Colonic mucosa (tissue), 4 donors: ENCODE results near the gene FAIM. TPM values are rescaled to one million over a fixed set of nuclear protein-coding genes. Genes with fewer than 3 reads are reported as not detected.
"Not testable (repeated sequence)": the region's sequence is repeated elsewhere in the genome, so short reads cannot be mapped to it uniquely, and the experiment has no call there.

Source experiments
- DNase-seq: peaks from one replicate; pipeline ENCODE4 v3.0.0-alpha.2; 2020
- H3K27ac ChIP-seq: fragments of 200-600 bp; one replicate; pipeline ENCODE4 v1.8.0; 2021
- H3K27me3 ChIP-seq: fragments of 200-600 bp; one replicate; pipeline ENCODE4 v1.8.0; 2021
- H3K36me3 ChIP-seq: fragments of 200-600 bp; one replicate; pipeline ENCODE4 v1.8.0; 2021
- H3K4me1 ChIP-seq: fragments of 200-600 bp; one replicate; pipeline ENCODE4 v1.8.0; 2021; ENCODE audit warnings: mild to moderate bottlenecking
- H3K4me3 ChIP-seq: fragments of 200-600 bp; one replicate; pipeline ENCODE4 v1.8.0; 2021
- H3K9ac ChIP-seq, 2 donors: one replicate each; pipeline ENCODE4 v1.7.0; 2013; ENCODE audit warnings: control low read depth in 2 of 2, low read depth in 2 of 2, low read length in 2 of 2
- H3K9me3 ChIP-seq: fragments of 200-600 bp; one replicate; pipeline ENCODE4 v1.8.0; 2021
- intact Hi-C: fragments of 100-400 bp; cut with DNase I; formaldehyde crosslinking; loops from one replicate; pipeline ENCODE4 v1.14.1; 2022
- total RNA-seq, 2 donors: library from RNA; stranded (reverse); fragmentation: NEBNext Ultra II Directional in 1 of 2; extraction: Animal tissue kit (Norgen Biotek cat#: 25700) in 1 of 2; gene quantifications; one replicate each; pipeline ENCODE4 v1.2.1, GENCODE V29; 2021
- TF ChIP-seq, protein P1 (sequence below): fragments of 200-600 bp; IDR thresholded peaks from one replicate; pipeline ENCODE4 v1.8.0; 2022; ENCODE audit warnings: antibody characterized with exemption, mild to moderate bottlenecking
- donor health status: healthy.
- donor health status: DM: no; HTN: no; CAD: no.
- donor health status: DM: no; HTN: no; CAD: no.

FAIM gene
- total RNA-seq, 2 donors from 2014 or later = 4.4 to 7.0 TPM

DNA sequence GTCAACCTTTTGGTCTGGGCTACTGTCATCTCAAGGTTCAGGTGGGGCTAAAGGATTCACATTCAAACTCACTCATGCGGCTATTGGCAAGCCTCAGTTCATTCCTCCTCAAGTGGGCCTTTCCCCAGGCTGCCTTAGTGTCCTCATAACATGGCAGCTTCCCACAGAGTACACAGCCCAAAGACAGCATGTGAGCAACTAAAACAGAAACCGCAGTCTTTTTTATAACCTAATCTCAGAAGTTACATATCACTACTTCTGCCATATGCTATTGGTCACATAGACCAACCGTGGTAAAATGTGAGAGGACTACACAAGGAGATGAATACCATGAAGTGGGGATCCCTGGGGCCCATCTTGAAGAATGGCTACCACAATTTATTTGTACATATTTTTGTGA, 10.0 kb upstream of the FAIM start:
- Histone ChIP-seq H3K9ac (no peak overlapping the region), H3K27ac (no peak overlapping the region), H3K27me3 (no peaks in the 10 kb centered on the region), H3K4me3 (no peak overlapping the region), H3K9me3 (no peaks in the 10 kb centered on the region), H3K36me3 (no peaks in the 10 kb centered on the region), H3K4me1 (no peaks in the 10 kb centered on the region)
- no peak for DNase-seq
- intact Hi-C loops = loop anchor here (5.0 to 10.0 kb wide), 2 partner anchors 99 to 236 kb away; partner anchors contain the start of gene PIK3CB
- TF ChIP-seq, protein P1, sequence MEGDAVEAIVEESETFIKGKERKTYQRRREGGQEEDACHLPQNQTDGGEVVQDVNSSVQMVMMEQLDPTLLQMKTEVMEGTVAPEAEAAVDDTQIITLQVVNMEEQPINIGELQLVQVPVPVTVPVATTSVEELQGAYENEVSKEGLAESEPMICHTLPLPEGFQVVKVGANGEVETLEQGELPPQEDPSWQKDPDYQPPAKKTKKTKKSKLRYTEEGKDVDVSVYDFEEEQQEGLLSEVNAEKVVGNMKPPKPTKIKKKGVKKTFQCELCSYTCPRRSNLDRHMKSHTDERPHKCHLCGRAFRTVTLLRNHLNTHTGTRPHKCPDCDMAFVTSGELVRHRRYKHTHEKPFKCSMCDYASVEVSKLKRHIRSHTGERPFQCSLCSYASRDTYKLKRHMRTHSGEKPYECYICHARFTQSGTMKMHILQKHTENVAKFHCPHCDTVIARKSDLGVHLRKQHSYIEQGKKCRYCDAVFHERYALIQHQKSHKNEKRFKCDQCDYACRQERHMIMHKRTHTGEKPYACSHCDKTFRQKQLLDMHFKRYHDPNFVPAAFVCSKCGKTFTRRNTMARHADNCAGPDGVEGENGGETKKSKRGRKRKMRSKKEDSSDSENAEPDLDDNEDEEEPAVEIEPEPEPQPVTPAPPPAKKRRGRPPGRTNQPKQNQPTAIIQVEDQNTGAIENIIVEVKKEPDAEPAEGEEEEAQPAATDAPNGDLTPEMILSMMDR = no peak

DNA sequence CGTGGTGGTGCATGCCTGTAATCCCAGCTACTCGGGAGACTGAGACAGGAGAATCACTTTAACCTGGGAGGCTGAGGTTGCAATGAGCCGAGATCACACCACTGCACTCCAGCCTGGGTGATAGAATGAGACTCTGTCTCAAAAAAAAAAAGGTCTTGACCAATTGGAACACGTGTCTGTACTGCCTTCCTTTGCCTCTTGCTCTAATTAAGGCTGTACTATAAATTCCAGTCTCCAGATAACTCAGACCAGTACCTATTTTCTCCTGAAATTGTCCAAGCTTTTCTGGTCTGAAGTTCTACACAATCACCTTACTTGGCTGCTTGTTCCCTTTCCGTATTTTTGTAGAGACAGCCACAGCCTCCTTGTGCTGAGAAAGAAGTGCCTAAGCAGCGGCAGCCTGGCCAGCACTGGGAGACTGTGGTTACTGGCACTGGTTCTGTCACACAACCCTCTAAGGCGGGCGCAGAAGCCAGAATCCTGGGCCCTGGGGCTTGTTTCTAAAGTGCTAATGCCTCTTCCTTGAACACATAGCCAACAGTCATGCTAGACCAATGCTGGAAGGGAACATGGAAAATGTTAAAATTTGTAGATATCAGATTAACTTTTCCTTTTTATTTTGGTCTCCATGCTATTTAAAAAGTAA, 8.3 kb upstream of the FAIM start:
- H3K27me3 ChIP-seq = no peaks in the 10 kb centered on the region
- no peak for DNase-seq
- H3K36me3 ChIP-seq = no peaks in the 10 kb centered on the region
- TF ChIP-seq, protein P1 = no peak
- no peak overlapping the region for H3K4me3 ChIP-seq
- H3K4me1 ChIP-seq = no peaks in the 10 kb centered on the region
- intact Hi-C loops = no loop called here
- no peak overlapping the region for H3K9ac ChIP-seq
- H3K9me3 ChIP-seq = no peaks in the 10 kb centered on the region
- H3K27ac ChIP-seq = no peak overlapping the region

DNA sequence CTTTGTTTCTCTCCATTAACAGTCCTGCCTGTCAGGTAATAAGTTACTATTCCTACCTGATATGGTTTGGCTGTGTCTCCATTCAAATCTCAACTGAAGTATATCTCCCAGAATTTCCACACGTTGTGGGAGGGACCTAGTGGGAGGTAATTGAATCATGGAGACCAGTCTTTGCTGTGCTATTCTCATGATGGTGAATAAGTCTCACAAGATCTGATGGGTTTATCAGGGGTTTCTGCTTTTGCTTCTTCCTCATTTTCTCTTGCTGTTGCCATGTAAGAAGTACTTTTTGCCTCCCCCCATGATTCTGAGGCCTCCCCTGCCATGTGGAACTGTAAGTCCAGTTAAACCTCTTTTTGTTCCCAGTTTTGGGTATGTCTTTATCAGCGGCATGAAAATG, 6.9 kb upstream of the FAIM start:
- intact Hi-C loops, H3K9me3 ChIP-seq: not testable (repeated sequence)

DNA sequence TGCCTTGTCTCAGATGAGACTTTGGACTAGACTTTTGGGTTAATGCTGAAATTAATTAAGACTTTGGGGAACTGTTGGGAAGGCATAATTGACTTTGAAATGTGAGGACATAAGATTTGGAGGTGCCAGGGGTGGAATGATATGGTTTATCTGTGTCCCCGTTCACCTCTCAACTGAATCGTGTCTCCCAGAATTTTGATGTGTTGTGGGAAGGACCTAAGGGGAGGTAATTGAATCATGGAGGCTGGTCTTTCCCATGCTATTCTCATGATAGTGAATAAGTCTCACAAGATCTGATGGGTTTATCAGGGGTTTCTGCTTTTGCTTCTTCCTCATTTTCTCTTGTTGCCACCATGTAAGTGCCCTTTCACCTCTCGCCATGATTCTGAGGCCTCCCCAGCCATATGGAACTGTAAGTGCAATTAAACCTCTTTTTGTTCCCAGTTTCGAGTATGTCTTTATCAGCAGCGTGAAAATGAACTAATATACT, 4.4 kb upstream of the FAIM start:
- H3K4me1 ChIP-seq, DNase-seq, H3K4me3 ChIP-seq, H3K27ac ChIP-seq, H3K9ac ChIP-seq, H3K9me3 ChIP-seq, H3K36me3 ChIP-seq, intact Hi-C loops, H3K27me3 ChIP-seq: not testable (repeated sequence)

More for the DNA sequence above, 6.9 kb upstream of the FAIM start:
- H3K4me3 ChIP-seq, H3K36me3 ChIP-seq, H3K4me1 ChIP-seq, H3K9ac ChIP-seq, H3K27me3 ChIP-seq, DNase-seq, H3K27ac ChIP-seq: not testable (repeated sequence)

DNA sequence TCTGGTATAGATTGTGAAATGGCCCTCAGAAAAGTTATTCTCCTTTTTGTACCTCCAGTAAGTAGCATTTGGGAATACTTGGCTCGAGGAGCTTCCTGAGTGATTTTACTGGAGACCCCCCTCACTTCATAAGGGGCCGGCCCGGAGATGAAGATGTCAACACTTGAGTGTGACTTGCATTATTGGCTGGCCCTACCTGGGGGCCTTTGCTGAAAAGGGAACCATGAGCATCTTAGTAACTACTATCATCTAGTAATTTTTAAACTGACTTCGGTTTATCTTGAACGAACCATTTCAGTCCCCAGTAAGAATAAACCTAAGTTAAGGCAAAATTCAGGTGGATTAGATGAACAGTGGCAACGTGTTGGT, 1.3 kb downstream of the FAIM start:
- no peaks in the 10 kb centered on the region for H3K36me3 ChIP-seq
- H3K4me1 ChIP-seq = peaks cover 5% of the 10 kb centered on the region
- H3K9me3 ChIP-seq = no peaks in the 10 kb centered on the region
- intact Hi-C loops = no loop called here
- peak overlapping the region; percentile 61 for H3K4me3 ChIP-seq
- no peak overlapping the region for H3K9ac ChIP-seq
- TF ChIP-seq, protein P1 = no peak
- DNase-seq = no peak
- H3K27me3 ChIP-seq = no peaks in the 10 kb centered on the region
- H3K27ac ChIP-seq = peak overlapping the region; percentile 83

DNA sequence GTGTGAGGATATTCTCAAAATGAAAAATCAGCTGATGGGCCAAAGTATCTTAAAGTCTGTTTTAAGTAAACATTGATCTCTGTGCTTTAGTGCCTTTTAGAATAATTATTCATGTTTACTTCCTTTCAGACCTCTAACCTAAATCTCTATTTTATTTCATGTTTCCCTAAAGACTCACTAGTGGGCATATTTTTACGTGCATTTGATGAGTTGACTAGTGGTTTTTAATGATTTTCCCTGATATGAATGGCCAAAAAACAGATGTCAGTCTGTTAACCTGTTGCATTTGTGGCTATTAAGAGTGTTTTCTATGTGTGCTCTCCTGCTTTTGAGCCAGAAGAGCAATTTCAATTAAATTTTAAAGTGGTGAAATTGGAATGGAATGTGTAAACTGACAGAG, 6.9 kb downstream of the FAIM start:
- H3K27ac ChIP-seq = no peak overlapping the region
- DNase-seq = no peak
- intact Hi-C loops = no loop called here
- TF ChIP-seq, protein P1 = no peak
- H3K4me1 ChIP-seq = no peaks in the 10 kb centered on the region
- no peak overlapping the region for H3K9ac ChIP-seq
- no peaks in the 10 kb centered on the region for H3K36me3 ChIP-seq
- no peaks in the 10 kb centered on the region for H3K27me3 ChIP-seq
- H3K9me3 ChIP-seq = no peaks in the 10 kb centered on the region
- H3K4me3 ChIP-seq = no peak overlapping the region
